Measurements from ENCODE around the gene WDR18. TPM values are rescaled to one million over a fixed set of nuclear protein-coding genes. Genes with fewer than 3 reads are reported as not detected.

Gene WDR18
- total RNA-seq, 4 donors from 2014 or later: 13.6 to 34.9 (median 17.3) TPM

DNA sequence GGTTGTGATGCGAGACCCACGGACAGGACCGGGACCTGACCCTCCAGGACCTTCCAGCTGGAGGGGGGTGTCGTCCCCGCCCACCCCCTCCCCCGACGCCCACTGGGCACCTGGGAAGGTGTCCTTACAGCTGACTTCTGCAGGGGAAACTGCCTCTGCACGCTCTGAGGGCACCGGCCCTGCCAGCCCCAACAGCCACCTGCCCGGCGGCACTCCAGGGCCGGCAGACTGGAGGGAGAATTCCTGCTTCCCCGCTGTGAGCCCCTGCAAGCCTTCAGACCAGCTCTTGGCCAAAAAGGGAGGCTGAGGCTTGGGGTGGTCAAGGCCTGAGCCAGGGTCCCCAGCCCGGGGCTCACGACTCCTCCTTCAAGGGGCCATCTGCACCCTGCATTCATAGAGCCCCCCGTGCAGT is 43.5 kb downstream of the WDR18 start:
- H3K36me3 ChIP-seq: no peaks in the 10 kb centered on the region
- H3K4me1 ChIP-seq: peaks cover 0 to 6% of the 10 kb centered on the region in 2 donors
- intact Hi-C loops (cut with DNase I; ENCODE audit: low total_unique reads): no loop called here
- no peak for DNase-seq
- no peaks in the 10 kb centered on the region for H3K27me3 ChIP-seq
- peak overlapping the region; percentile 85 to 89 for H3K4me3 ChIP-seq
- H3K9me3 ChIP-seq: no peaks in the 10 kb centered on the region
- TF ChIP-seq, protein P1, sequence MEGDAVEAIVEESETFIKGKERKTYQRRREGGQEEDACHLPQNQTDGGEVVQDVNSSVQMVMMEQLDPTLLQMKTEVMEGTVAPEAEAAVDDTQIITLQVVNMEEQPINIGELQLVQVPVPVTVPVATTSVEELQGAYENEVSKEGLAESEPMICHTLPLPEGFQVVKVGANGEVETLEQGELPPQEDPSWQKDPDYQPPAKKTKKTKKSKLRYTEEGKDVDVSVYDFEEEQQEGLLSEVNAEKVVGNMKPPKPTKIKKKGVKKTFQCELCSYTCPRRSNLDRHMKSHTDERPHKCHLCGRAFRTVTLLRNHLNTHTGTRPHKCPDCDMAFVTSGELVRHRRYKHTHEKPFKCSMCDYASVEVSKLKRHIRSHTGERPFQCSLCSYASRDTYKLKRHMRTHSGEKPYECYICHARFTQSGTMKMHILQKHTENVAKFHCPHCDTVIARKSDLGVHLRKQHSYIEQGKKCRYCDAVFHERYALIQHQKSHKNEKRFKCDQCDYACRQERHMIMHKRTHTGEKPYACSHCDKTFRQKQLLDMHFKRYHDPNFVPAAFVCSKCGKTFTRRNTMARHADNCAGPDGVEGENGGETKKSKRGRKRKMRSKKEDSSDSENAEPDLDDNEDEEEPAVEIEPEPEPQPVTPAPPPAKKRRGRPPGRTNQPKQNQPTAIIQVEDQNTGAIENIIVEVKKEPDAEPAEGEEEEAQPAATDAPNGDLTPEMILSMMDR (IDR thresholded peaks at IDR 0.05): no peak
- no peak for TF ChIP-seq POLR2A (IDR thresholded peaks at IDR 0.05)
- peak overlapping the region; percentile 95 for H3K27ac ChIP-seq

DNA sequence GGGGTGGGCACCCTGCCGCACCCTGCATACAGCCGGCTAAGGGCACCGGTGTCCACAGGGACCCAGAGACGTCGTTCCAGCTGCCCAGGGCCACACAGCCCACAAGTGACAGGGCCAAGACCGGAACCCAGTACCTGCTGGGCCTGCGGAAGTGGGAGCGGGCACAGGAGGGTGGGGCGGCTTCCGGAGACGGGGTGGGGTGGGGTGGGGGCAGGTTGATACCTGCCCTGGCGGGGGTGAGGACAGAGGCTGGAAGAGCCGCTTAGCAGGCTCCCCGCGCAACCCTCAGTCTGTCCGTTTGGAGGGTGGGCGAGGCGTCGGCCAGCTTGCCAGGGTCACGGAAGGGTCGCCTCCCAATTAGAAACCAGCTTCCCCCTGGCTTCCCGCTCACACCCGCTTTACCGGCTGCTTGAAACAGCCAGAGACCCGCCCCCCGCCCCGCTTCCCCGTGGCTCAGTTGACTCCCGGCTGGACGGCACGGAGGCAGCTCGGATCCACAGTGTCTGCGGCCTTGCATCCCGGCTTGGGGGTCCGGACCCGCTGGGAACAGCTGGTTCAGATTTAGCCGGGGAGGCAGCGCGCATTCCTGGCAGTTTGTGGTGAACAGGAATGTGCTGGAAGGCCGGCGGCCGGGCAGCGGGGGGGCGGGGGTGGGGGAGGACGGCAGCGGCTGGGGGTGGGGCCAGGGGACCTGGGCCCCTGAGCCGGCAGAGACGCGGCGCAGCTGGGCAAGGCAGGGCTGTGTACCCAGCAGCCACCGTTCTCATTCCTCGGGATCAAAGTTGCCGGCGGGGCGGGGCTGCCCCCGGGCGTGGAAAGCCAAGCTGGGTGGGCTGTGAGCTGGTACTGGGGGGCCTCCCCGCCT is 44.1 kb downstream of the WDR18 start:
- intact Hi-C loops (cut with DNase I; ENCODE audit: low total_unique reads): no loop called here
- peaks cover 0 to 6% of the 10 kb centered on the region in 2 donors for H3K4me1 ChIP-seq

DNA sequence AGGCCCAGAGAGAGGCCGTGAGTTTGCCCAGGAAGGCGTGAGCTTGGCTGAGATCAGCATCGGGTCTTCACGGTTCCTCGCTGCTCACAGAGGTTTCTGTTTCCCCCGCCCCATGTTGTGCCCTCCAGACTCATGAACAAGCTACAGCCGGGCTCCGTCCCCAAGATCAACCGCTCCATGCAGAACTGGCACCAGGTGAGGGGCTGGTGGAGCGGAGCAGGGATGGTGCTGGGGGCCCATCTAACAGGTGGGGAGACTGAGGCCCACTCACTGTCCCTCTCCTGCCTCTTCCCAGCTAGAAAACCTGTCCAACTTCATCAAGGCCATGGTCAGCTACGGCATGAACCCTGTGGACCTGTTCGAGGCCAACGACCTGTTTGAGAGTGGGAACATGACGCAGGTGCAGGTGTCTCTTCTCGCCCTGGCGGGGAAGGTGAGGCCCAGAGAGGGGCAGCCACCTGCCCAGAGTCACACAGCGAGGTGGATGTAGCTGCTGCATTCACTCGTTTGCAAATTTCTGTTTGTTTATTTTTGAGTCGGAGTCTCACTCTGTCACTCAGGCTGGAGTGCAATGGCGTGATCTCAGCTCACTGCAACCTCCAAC is 48.2 kb downstream of the WDR18 start:
- TF ChIP-seq POLR2A (IDR thresholded peaks at IDR 0.05): no peak
- TF ChIP-seq, protein P1 (IDR thresholded peaks at IDR 0.05): no peak
- intact Hi-C loops (cut with DNase I; ENCODE audit: low total_unique reads): loop anchor here (10.0 kb wide), 1 partner anchor 52 kb away; no protein-coding TSS in a partner anchor
- no peak for DNase-seq
- Histone ChIP-seq H3K4me3 (no peak overlapping the region), H3K27ac (no peak overlapping the region), H3K9me3 (no peaks in the 10 kb centered on the region), H3K4me1 (peaks cover 0 to 6% of the 10 kb centered on the region in 2 donors), H3K36me3 (no peaks in the 10 kb centered on the region), H3K27me3 (no peaks in the 10 kb centered on the region)

More for the DNA sequence above, 44.1 kb downstream of the WDR18 start:
- Histone ChIP-seq H3K27me3 (no peaks in the 10 kb centered on the region), H3K9me3 (no peaks in the 10 kb centered on the region), H3K36me3 (no peaks in the 10 kb centered on the region), H3K27ac (peak overlapping the region; percentile 95), H3K4me3 (peak overlapping the region; percentile 85 to 89)
- peak; percentile 72 to 75 for DNase-seq
- TF ChIP-seq, protein P1 (IDR thresholded peaks at IDR 0.05): no peak
- TF ChIP-seq POLR2A (IDR thresholded peaks at IDR 0.05): peak in 1 of 2 donors; percentile 17

DNA sequence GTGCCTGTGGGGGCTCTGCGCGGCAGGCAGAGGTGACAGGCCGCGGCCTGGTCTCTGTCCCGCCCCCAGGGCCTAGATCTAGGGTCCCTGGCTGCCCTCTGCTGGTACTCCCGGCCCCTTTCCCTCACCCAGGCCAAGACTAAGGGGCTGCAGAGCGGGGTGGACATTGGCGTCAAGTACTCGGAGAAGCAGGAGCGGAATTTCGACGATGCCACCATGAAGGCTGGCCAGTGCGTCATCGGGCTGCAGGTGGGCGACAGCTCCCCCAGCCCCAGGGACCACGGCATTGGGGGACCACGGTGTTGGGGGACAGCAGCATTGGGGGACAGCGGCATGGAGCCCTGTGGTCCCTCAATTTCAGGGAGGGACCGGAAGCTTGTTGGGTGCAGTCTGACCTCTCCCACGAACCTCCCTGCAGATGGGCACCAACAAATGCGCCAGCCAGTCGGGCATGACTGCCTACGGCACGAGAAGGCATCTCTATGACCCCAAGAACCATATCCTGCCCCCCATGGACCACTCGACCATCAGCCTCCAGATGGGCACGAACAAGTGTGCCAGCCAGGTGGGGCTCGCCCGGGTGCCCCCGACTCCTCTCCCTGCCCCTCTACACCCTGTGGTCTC is 52.0 kb downstream of the WDR18 start:
- no peaks in the 10 kb centered on the region for H3K9me3 ChIP-seq
- intact Hi-C loops (cut with DNase I; ENCODE audit: low total_unique reads): loop anchor here (10.0 kb wide), 1 partner anchor 49 kb away; no protein-coding TSS in a partner anchor
- DNase-seq: no peak
- peaks cover 0 to 17% of the 10 kb centered on the region in 2 donors for H3K4me1 ChIP-seq
- H3K27me3 ChIP-seq: no peaks in the 10 kb centered on the region
- no peaks in the 10 kb centered on the region for H3K36me3 ChIP-seq
- TF ChIP-seq, protein P1 (IDR thresholded peaks at IDR 0.05): no peak
- no peak for TF ChIP-seq POLR2A (IDR thresholded peaks at IDR 0.05)
- no peak overlapping the region for H3K27ac ChIP-seq
- H3K4me3 ChIP-seq: no peak overlapping the region

All from uterus (tissue), 4 donors.